GM18868 (cell line): ENCODE results near the gene STAC3.

Source experiments
- ATAC-seq: cut with Tn5 transposase; IDR thresholded peaks from one replicate; pipeline ENCODE4 v1.9.1; 2021; ENCODE audit warnings: mild to moderate bottlenecking, moderate library complexity; ENCODE audit not compliant: unreplicated experiment

Gene STAC3

DNA sequence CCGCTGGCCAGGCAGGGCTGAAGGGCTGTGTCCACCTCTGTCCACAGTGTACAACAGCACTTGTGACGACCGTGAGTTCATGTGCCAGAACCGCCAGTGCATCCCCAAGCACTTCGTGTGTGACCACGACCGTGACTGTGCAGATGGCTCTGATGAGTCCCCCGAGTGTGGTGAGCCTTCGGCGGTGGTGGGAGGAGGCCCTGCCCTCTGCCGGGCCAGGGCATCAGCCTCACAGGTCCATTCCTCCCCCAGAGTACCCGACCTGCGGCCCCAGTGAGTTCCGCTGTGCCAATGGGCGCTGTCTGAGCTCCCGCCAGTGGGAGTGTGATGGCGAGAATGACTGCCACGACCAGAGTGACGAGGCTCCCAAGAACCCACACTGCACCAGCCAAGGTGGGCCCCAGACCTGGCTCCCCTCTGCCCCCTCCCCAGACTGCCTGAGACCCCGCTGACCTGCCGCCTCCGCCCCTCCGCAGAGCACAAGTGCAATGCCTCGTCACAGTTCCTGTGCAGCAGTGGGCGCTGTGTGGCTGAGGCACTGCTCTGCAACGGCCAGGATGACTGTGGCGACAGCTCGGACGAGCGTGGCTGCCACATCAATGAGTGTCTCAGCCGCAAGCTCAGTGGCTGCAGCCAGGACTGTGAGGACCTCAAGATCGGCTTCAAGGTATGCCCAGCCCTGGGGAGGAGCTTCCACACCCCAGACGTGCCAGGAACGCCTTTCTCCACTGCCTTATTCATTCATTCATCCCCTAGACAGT is 55.2 kb downstream of the STAC3 start:
- ATAC-seq = no peak

DNA sequence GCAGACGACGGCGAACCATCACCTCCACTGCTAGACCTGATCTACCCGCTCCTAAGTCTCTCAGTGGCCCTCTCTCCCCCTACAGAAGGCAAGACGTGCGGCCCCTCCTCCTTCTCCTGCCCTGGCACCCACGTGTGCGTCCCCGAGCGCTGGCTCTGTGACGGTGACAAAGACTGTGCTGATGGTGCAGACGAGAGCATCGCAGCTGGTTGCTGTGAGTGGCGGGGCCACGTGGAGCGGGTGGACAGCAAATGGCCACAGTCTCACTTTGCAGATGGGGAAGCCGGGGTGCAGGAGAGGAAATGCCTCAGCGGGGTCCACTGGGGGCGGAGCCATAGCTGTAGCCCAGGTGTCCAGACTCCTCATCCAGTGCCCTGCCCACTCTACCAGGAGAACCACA is 55.8 kb downstream of the STAC3 start:
- no peak for ATAC-seq

DNA sequence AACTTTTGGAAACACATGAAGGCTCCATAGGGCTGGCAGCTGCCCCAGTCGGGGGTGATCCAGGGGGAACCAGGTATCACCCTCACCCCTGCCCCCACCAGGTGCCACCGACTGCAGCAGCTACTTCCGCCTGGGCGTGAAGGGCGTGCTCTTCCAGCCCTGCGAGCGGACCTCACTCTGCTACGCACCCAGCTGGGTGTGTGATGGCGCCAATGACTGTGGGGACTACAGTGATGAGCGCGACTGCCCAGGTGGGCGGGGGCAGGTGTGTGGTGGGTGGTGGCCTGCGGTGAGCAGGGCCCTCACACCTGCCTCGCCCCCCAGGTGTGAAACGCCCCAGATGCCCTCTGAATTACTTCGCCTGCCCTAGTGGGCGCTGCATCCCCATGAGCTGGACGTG is 56.7 kb downstream of the STAC3 start:
- no peak for ATAC-seq

DNA sequence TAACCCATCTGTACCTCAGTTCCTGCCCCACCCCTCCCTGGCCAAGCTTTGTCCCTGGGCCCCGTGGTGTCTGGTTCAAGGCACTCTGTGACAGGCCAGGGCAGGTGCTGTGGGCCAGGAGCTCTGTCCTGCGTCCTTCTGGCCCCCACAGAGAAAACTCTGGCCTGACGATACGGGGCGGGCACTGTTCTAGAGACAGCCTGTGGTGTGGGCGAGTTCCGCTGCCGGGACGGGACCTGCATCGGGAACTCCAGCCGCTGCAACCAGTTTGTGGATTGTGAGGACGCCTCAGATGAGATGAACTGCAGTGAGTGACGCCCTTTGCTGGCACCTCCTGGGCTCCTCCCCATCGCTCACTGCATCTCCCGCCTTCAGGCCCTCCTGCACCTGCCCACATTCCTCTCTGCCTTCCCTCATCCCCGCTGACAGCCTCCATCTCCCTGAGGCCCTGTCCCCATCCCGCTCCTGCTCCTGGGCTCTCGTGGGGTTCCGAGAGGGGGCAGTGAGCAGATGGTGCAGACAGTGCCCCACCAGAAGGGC is 57.2 kb downstream of the STAC3 start:
- no peak for ATAC-seq
